Motor neuron (in vitro differentiated cells): Measurements from ENCODE around the gene HTR3D. TPM values are rescaled to one million over a fixed set of nuclear protein-coding genes. Genes with fewer than 3 reads are reported as not detected.
"Not testable (repeated sequence)": the region's sequence is repeated elsewhere in the genome, so short reads cannot be mapped to it uniquely, and the experiment has no call there.

ENCODE experiments used
- ATAC-seq, 8 experiments: fragments of 200-7000 bp; cut with Tn5 transposase; replicated peaks in 6 of 8; 2 replicates each; pipeline ENCODE4 v1.8.0; 2021; ENCODE audit warnings: mild to moderate bottlenecking in 8 of 8, moderate library complexity in 8 of 8
- H3K27ac ChIP-seq, 2 donors: fragments of 250-450 bp; sonication (Bioruptor Pico); 2 replicates each; pipeline ENCODE4 v1.9.0; 2021; ENCODE audit warnings: antibody characterized with exemption in 2 of 2, mild to moderate bottlenecking in 2 of 2, moderate library complexity in 1 of 2
- H3K4me1 ChIP-seq, 2 donors: fragments of 250-450 bp; sonication (Bioruptor Pico); replicated peaks in 1 of 2; 2 replicates each; pipeline ENCODE4 v1.6.1; 2021; ENCODE audit warnings: antibody characterized with exemption in 2 of 2, mild to moderate bottlenecking in 2 of 2, moderate library complexity in 1 of 2
- H3K4me3 ChIP-seq, 5 donors: fragments of 250-450 bp; sonication (Bioruptor Pico); 2 replicates each; pipeline ENCODE4 v1.9.0; 2021; ENCODE audit warnings: antibody characterized with exemption in 5 of 5, mild to moderate bottlenecking in 5 of 5, moderate library complexity in 4 of 5
- WGBS, 10 experiments: fragments of 450-650 bp; shearing (Covaris generic); methylation state at CpG; one replicate each; pipeline ENCODE4 v1.0.0; 2022; 5-methylcytosine and 5-hydroxymethylcytosine counted together
- in situ Hi-C, 9 experiments: fragments of 400-800 bp; cut with MboI; loops; one replicate each; pipeline ENCODE4 v1.15.0; 2021; ENCODE audit warnings: low sequenced_read_pairs in 9 of 9, low pct_unique_long_range_greater_than_20kb in 2 of 9; ENCODE audit not compliant: unreplicated experiment in 9 of 9
- total RNA-seq, 8 experiments: library from RNA; unstranded; fragments of 300-600 nt; gene quantifications; 2 replicates each; pipeline versions ENCODE4 v1.2.3 to v1.2.4, GENCODE V29; 2022

HTR3D gene
- total RNA-seq, 8 experiments from 2014 or later = not detected

DNA sequence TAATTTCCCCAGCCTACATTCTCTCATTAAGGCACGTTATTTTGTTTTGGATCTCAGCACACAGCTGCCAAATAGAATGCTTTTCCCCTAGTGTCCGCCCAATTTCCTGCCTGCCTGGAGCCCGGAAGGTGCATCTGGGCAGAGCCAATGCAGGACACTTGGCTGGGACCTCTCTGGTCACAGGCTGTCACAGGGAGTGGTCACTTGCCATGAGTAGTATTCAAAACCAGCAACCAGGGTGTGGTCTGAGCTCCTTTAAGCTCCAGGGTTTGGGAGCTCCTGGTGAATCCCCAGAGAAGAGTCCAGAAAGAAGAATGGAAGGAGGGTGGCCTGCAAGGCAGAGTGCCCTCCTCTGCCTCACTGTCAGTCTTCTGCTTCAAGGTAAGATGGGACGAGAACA is 21.2 kb downstream of the HTR3D start, which contains the start of gene HTR3C:
TSS of gene HTR3C (plus strand) at position 281 of the 400 bp plus-strand sequence. CDS start at position 315, 34 bp downstream.
- peak in 3 of 8 experiments; percentile 79 to 100 (median 95) for ATAC-seq
- WGBS, 10 experiments = 27 to 80% (median 60%) methylated on average over 1 to 3 of the region's 4 CpGs; no CpG with 5 or more reads in 5 of the 10 experiments

GRCh38 chr3:184058029-184058428 is 26.5 kb downstream of the HTR3D start:
- in situ Hi-C loops = no loop called here
- 5 to 86% (median 51%) methylated on average over 4 to 9 of the region's 9 CpGs; no CpG with 5 or more reads in 1 of the 10 experiments for WGBS, 10 experiments
- Histone ChIP-seq H3K27ac (no peak overlapping the region), H3K4me1 (no peaks in the 10 kb centered on the region), H3K4me3 (no peak overlapping the region)
- ATAC-seq = no peak

More for the DNA sequence above, 21.2 kb downstream of the HTR3D start, which contains the start of gene HTR3C:
- H3K4me3 ChIP-seq = no peak within 1 kb of the TSS
- H3K27ac ChIP-seq = no peak within 1 kb of the TSS
- in situ Hi-C loops = no loop called here
- no peaks in the 10 kb centered on the region for H3K4me1 ChIP-seq

GRCh38 chr3:184059424-184059823 is 27.9 kb downstream of the HTR3D start:
- Histone ChIP-seq H3K4me3 (no peak overlapping the region), H3K27ac (no peak overlapping the region), H3K4me1 (no peaks in the 10 kb centered on the region)
- no peak for ATAC-seq
- in situ Hi-C loops = no loop called here
- whole genome bisulfite sequencing, 10 experiments = 30 to 100% (median 64%) methylated on average over 1 to 6 of the region's 7 CpGs; no CpG with 5 or more reads in 2 of the 10 experiments

DNA sequence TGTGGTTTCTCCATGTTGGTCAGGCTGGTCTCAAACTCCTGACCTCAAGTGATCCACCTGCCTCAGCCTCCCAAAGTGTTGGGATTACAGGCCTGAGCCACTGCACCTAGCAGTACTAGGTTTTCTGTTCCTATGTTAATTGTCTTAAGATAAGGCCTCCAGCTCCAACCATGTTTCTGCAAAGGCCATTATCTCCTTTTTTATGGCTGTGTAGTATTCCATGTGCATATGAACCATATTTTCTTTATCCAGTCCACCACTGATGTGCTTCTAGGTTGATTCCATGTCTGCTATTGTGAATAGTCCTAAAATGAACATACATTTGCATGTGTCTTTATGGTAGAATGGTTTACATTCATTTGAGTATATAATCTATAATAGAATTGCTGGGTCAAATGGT is 31.1 kb downstream of the HTR3D start:
- in situ Hi-C loops = no loop called here
- no peaks in the 10 kb centered on the region for H3K4me1 ChIP-seq
- no peak for ATAC-seq
- H3K27ac ChIP-seq = no peak overlapping the region
- no peak overlapping the region for H3K4me3 ChIP-seq

DNA sequence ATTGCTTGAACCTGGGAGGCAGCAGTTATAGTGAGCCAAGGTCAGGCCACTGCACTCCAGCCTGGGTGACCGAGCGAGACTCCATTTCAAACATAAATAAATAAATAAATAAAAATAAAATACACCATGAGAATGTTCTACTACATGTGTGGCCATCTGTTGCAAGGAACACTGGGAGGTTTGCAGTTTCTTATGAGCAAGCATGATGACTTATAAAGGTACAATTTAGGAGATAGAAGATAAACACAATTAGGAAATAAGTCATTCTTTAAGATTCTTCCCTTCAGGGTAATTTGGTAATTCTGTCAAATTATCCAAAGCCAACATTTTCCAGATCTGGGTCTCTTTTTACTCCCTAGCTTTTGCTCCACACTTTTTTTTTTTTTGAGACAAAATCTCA is 34.7 kb downstream of the HTR3D start:
- no peak for ATAC-seq
- 82 to 100% (median 88%) methylated on average over 2 of the region's 2 CpGs; no CpG with 5 or more reads in 7 of the 10 experiments for WGBS, 10 experiments
- Histone ChIP-seq H3K4me3 (no peak overlapping the region), H3K27ac (no peak overlapping the region), H3K4me1 (no peaks in the 10 kb centered on the region)
- in situ Hi-C loops = no loop called here

- in situ Hi-C loops = no loop called here
- Histone ChIP-seq H3K4me3 (no peak overlapping the region), H3K27ac (no peak overlapping the region), H3K4me1 (no peaks in the 10 kb centered on the region)
- no peak for ATAC-seq
- WGBS, 10 experiments = 60 to 100% (median 78%) methylated on average over 1 to 6 of the region's 6 CpGs; no CpG with 5 or more reads in 2 of the 10 experiments
These were observed 36.1 kb downstream of the HTR3D start for GRCh38 chr3:184067573-184068055.

- in situ Hi-C loops = no loop called here
- no peak for ATAC-seq
- no peak overlapping the region for H3K4me3 ChIP-seq
- H3K27ac ChIP-seq = no peak overlapping the region
- WGBS, 10 experiments = 50 to 80% (median 80%) methylated on average over 1 to 5 of the region's 5 CpGs; no CpG with 5 or more reads in 4 of the 10 experiments
- H3K4me1 ChIP-seq = no peaks in the 10 kb centered on the region
These were observed 36.8 kb downstream of the HTR3D start for GRCh38 chr3:184068344-184068743.

GRCh38 chr3:184071142-184071541 is 39.6 kb downstream of the HTR3D start:
- H3K27ac ChIP-seq, H3K4me1 ChIP-seq, ATAC-seq, in situ Hi-C loops, H3K4me3 ChIP-seq: not testable (repeated sequence)
- 0 to 100% (median 79%) methylated on average over 1 to 7 of the region's 7 CpGs; no CpG with 5 or more reads in 1 of the 10 experiments for WGBS, 10 experiments

- Histone ChIP-seq H3K4me1 (no peaks in the 10 kb centered on the region), H3K27ac (no peak overlapping the region), H3K4me3 (no peak overlapping the region)
- WGBS, 10 experiments = 52 to 86% (median 62%) methylated on average over 1 to 4 of the region's 4 CpGs; no CpG with 5 or more reads in 3 of the 10 experiments
- in situ Hi-C loops = no loop called here
- ATAC-seq = no peak
These were observed 42.1 kb downstream of the HTR3D start for GRCh38 chr3:184073621-184074020.

- WGBS, 10 experiments = 62 to 86% (median 80%) methylated on average over 1 to 3 of the region's 6 CpGs; no CpG with 5 or more reads in 6 of the 10 experiments
- ATAC-seq = no peak
- in situ Hi-C loops = no loop called here
- Histone ChIP-seq H3K27ac (no peak overlapping the region), H3K4me1 (no peaks in the 10 kb centered on the region), H3K4me3 (no peak overlapping the region)
These were observed 44.4 kb downstream of the HTR3D start for GRCh38 chr3:184075901-184076300.

- ATAC-seq = peak in 1 of 8 experiments; percentile 22
- H3K4me1 ChIP-seq = no peaks in the 10 kb centered on the region
- H3K27ac ChIP-seq = no peak overlapping the region
- WGBS, 10 experiments = 21 to 100% (median 70%) methylated on average over 1 to 4 of the region's 5 CpGs; no CpG with 5 or more reads in 5 of the 10 experiments
- in situ Hi-C loops = no loop called here
- no peak overlapping the region for H3K4me3 ChIP-seq
These were observed 46.3 kb downstream of the HTR3D start for GRCh38 chr3:184077881-184078280.

GRCh38 chr3:184078851-184079250 is 47.3 kb downstream of the HTR3D start:
- H3K27ac ChIP-seq = no peak overlapping the region
- in situ Hi-C loops = no loop called here
- H3K4me1 ChIP-seq = no peaks in the 10 kb centered on the region
- no peak overlapping the region for H3K4me3 ChIP-seq
- no peak for ATAC-seq
- WGBS, 10 experiments = 43 to 100% (median 90%) methylated on average over 1 to 3 of the region's 3 CpGs; no CpG with 5 or more reads in 1 of the 10 experiments

DNA sequence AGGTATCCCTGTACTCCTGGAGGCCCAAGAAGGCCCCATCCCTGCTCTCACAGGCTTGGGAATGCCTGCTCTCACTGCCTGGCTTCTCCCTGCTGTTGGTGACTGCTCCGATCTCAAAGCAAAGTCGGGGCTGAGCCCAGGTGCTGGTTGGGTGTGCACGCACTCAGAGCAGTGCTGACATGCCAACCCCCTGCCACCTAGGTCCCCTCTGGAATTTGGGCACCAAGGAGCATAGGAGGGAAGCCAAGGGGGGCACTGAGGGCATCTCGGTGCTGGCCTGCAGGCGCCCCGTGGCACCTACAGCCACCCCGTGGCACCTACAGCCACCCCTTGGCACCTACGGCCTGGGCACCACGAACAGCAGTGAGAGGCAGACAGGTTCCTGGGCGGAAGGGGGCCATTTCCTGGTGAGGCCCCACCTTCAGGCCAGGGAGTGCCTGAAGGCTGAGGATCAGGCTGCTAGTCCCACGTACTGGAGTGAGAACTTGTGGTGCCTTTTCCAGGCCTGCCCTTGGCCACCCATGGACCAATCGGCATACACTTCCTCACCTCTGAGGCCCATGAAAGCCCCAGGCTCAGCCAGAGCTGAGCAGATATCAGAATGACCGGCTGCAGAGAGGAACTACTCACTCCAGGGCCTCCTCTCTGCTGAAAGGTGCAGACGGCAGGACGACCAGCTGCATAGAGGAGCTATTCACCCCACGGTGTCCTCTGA is 49.7 kb downstream of the HTR3D start:
- Histone ChIP-seq H3K27ac (no peak overlapping the region), H3K4me3 (no peak overlapping the region), H3K4me1 (no peaks in the 10 kb centered on the region)
- ATAC-seq = peak in 1 of 8 experiments; percentile 35
- in situ Hi-C loops = no loop called here
- 0 to 100% (median 66%) methylated on average over 1 to 9 of the region's 16 CpGs; no CpG with 5 or more reads in 2 of the 10 experiments for WGBS, 10 experiments
